ENCODE results near the gene ACACA.

DNA sequence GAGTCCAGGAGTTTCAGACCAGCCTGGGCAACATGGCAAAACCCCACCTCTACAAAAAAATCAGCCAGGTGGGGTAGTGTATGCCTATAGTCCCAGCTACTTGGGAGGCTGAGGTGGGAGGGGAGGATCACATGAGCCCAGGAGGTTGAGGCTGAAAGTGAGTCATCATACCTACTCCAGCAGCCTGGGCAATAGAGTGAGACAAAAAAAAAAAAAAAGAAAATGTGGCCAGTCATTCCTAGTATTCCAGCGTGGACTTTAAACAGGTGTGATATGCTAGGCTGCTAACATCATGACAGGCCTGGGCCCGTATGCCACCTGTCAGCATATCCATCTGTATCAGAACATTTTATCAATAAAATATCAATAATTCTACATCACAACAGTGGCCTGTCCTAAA is 314.6 kb downstream of the ACACA start:
- TF ChIP-seq EZH2 (IDR thresholded peaks at IDR 0.05; ENCODE audit: borderline replicate concordance, low read depth, low read length, severe bottlenecking) (no peak), POLR2AphosphoS5 (IDR thresholded peaks at IDR 0.05; ENCODE audit: insufficient read depth, low read depth, low read length) (no peak), GATA2 (IDR thresholded peaks at IDR 0.05; ENCODE audit: insufficient read depth, insufficient read length, low read depth, low read length) (no peak)
- TF ChIP-seq, protein P1, sequence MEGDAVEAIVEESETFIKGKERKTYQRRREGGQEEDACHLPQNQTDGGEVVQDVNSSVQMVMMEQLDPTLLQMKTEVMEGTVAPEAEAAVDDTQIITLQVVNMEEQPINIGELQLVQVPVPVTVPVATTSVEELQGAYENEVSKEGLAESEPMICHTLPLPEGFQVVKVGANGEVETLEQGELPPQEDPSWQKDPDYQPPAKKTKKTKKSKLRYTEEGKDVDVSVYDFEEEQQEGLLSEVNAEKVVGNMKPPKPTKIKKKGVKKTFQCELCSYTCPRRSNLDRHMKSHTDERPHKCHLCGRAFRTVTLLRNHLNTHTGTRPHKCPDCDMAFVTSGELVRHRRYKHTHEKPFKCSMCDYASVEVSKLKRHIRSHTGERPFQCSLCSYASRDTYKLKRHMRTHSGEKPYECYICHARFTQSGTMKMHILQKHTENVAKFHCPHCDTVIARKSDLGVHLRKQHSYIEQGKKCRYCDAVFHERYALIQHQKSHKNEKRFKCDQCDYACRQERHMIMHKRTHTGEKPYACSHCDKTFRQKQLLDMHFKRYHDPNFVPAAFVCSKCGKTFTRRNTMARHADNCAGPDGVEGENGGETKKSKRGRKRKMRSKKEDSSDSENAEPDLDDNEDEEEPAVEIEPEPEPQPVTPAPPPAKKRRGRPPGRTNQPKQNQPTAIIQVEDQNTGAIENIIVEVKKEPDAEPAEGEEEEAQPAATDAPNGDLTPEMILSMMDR (IDR thresholded peaks at IDR 0.05; ENCODE audit: extremely low read depth in 1 of 2, insufficient read depth in 1 of 2, low read depth in 1 of 2, low read length in 2 of 2), result no peak

Data from endothelial cell of umbilical vein (primary cell).